ENCODE measurements around the gene GPR68.
A peak's percentile ranks its signal among the peaks of the same experiment; 100 is the strongest.

Gene GPR68

GRCh38 chr14:91255026-91255695 is 10.7 kb upstream of the GPR68 start:
- H3K9me3 Mint-ChIP-seq: no peaks in the 10 kb centered on the region
- H3K4me1 Mint-ChIP-seq: peaks cover 23% of the 10 kb centered on the region
- no peaks in the 10 kb centered on the region for H3K36me3 Mint-ChIP-seq (ENCODE audit: low read depth)
- no peak overlapping the region for H3K27ac Mint-ChIP-seq
- H3K4me3 Mint-ChIP-seq: peak overlapping the region; percentile 72 to 86 (median 73)
- TF ChIP-seq CTCF (IDR thresholded peaks at IDR 0.05; ENCODE audit: unreplicated experiment in 3 of 3): no peak
- H3K27me3 Mint-ChIP-seq (ENCODE audit: low read depth): peaks cover 45% of the 10 kb centered on the region

DNA sequence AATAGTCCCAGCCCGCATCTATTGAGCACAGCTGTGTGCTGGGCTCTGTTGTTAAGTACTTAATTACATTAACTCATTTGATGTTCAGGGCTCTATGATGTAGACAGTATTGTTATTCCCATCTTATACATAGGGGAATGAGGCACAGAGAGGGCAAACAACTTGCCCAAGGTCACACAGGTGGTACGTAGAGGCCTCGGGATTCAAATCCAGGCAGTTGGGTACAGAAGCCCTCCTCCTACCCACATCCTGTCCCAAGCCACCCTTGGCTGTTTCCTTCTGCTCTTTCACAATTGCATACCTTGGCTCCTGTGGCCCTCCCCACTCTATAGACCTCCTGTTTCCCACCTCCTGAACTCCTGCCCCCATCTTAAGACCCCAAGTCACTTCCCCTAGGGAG is 10.0 kb upstream of the GPR68 start:
- Mint-ChIP-seq H3K4me3 (peak overlapping the region; percentile 73 to 88 (median 86)), H3K9me3 (no peaks in the 10 kb centered on the region), H3K4me1 (peaks cover 25% of the 10 kb centered on the region), H3K36me3 (ENCODE audit: low read depth) (no peaks in the 10 kb centered on the region), H3K27me3 (ENCODE audit: low read depth) (peaks cover 45% of the 10 kb centered on the region), H3K27ac (peak overlapping the region in 1 of 3 experiments; percentile 42)
- TF ChIP-seq CTCF (IDR thresholded peaks at IDR 0.05; ENCODE audit: unreplicated experiment in 3 of 3): no peak

GRCh38 chr14:91253795-91254323 is 9.4 kb upstream of the GPR68 start:
- no peak for TF ChIP-seq CTCF (IDR thresholded peaks at IDR 0.05; ENCODE audit: unreplicated experiment in 3 of 3)
- Mint-ChIP-seq H3K27me3 (ENCODE audit: low read depth) (peaks cover 45% of the 10 kb centered on the region), H3K36me3 (ENCODE audit: low read depth) (no peaks in the 10 kb centered on the region), H3K4me1 (peaks cover 25% of the 10 kb centered on the region), H3K27ac (peak overlapping the region in 1 of 3 experiments; percentile 42), H3K9me3 (no peaks in the 10 kb centered on the region), H3K4me3 (peak overlapping the region; percentile 73 to 88 (median 86))

- H3K36me3 Mint-ChIP-seq (ENCODE audit: low read depth): no peaks in the 10 kb centered on the region
- peaks cover 38% of the 10 kb centered on the region for H3K27me3 Mint-ChIP-seq (ENCODE audit: low read depth)
- no peak overlapping the region for H3K27ac Mint-ChIP-seq
- no peaks in the 10 kb centered on the region for H3K9me3 Mint-ChIP-seq
- no peak for TF ChIP-seq CTCF (IDR thresholded peaks at IDR 0.05; ENCODE audit: unreplicated experiment in 3 of 3)
- peak overlapping the region; percentile 74 to 88 (median 81) for H3K4me3 Mint-ChIP-seq
- peaks cover 24% of the 10 kb centered on the region for H3K4me1 Mint-ChIP-seq
These were observed 8.6 kb upstream of the GPR68 start for GRCh38 chr14:91252871-91253794.

- Mint-ChIP-seq H3K4me1 (peaks cover 7% of the 10 kb centered on the region), H3K27me3 (ENCODE audit: low read depth) (peaks cover 29% of the 10 kb centered on the region), H3K27ac (peak overlapping the region in 1 of 3 experiments; percentile 84), H3K36me3 (ENCODE audit: low read depth) (no peaks in the 10 kb centered on the region), H3K4me3 (peak overlapping the region; percentile 11 to 67 (median 58)), H3K9me3 (peaks cover 3% of the 10 kb centered on the region)
- no peak for TF ChIP-seq CTCF (IDR thresholded peaks at IDR 0.05; ENCODE audit: unreplicated experiment in 3 of 3)
These were observed 6.4 kb upstream of the GPR68 start for GRCh38 chr14:91250912-91251311.
